HuH-7 (cell line): ENCODE results near the gene MED14.
A peak's percentile ranks its signal among the peaks of the same experiment; 100 is the strongest.
"Not testable (repeated sequence)": the region's sequence is repeated elsewhere in the genome, so short reads cannot be mapped to it uniquely, and the experiment has no call there.

ENCODE experiments used
- DNase-seq: peaks from one replicate; pipeline ENCODE4 v3.0.0; 2011; ENCODE audit warnings: low spot score

Gene MED14

DNA sequence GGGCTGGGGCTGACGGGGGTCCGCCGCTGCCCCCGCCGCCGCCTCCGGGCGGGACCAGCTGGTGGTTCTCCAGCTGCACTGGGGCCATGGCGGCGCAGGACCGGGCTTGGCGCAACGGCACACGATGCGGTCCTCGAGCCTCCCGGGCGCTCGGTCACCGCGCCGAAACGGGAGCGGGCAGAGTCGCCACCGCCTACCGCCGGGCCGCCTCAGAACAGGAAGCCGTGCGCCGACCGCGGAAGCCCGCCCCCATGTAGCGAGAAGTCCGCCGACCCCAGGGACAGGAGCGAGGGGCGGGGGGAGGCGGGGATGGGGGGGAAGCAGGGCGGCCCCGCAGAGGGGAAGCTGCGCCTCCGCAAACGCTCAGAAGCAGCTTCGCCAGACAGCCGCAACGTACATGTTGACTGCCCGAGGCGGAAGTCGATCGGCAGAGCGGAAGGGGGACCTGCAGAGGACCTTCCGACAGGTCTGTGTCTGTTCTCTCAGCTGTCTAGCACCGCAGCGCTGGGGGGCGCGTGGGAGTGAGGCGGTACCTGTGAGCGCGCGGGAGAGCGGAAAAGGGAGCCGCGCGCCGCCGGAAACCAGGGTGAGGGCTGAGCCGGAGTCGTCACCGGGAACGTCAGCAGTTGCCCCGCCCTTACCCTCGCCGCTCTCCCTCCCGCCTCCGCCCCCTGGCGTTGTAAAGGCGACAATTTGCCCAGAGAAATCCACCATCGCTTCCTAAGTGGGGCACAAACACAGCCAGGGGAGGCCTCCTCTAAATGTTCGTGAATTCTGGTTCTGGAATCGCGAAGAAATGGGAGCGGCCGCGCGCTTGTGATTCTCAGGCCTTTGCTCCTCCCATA lies at the start of gene MED14:
Gene MED14 (minus strand): TSS at position 218 of the 845 bp plus-strand sequence. CDS start 130 bp downstream, at position 88.
- DNase-seq = peak; percentile 46

DNA sequence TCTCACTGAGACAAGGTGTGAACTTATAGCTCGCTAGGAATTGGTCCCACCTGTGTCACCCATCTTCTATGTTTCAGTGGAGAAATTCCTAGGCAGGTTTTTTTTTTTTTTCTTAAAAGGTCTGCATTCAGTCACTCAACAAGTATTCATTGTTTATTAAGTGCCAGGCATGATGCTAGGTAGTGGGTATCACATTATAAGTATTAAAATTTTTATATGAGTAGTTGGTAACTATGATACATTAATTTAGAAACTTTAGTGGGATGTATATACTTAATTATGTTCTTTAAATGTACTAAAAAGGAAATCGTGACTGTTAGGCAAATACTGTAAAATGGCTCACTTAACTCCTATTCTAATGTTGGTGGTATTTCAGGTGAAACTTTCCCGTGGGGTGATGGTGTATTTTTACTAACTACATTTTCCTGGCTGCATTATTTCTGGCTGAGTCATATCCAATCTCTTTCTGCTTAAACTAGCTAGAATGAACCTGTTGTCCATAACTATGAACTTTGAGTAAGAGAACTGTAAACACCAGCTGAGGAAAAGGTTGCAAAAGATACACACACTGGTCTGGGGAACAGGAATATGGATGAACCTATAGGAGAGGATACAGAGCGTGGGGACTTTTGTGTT lies 49.3 kb upstream of the MED14 start:
- DNase-seq = peak; percentile 1

DNA sequence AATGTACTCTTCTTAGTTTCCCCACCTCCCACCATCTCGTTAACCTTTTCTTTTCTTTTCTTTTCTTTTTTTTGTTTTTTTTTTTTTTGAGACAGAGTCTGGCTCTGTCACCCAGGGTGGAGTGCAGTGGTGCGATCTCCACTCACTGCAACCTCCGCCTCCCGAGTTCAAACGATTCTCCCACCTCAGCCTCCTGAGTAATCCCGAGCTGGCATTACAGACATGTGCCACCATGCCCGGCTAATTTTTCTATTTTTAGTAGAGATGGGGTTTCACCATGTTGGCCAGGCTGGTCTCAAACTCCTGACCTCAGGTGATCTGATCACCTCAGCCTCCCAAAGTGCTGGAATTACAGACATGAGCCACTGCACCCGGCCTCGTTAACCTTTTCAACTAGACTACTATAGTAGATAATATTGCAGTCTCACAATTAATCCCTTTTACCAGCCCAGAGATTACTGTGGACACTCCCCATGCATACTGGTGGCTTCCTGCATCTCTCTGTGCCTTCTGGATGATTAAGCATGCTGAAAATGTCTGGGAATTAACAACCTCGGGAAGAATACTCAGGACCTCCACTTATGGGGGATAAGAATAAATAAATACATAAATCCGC lies 47.4 kb upstream of the MED14 start:
- not testable (repeated sequence) for DNase-seq

DNA sequence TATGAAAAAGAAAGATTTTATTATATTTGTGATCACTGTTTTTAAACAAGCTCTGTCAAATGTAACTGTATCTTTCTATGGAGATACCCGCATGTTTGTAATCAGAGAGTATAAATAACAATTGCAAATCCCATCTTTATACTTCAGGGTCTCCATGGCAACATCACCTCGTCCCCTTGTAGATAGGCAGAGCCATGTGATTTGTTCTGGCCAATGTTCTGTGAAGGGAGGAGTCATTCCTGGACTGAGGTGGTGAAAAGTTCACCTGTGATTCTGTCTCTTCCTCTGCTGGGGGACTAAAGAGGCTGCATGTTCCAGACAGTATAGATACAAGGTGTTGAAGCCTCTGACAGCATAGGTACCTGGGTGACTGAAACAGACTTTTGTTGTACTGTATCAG lies 45.6 kb upstream of the MED14 start:
- no peak for DNase-seq

DNA sequence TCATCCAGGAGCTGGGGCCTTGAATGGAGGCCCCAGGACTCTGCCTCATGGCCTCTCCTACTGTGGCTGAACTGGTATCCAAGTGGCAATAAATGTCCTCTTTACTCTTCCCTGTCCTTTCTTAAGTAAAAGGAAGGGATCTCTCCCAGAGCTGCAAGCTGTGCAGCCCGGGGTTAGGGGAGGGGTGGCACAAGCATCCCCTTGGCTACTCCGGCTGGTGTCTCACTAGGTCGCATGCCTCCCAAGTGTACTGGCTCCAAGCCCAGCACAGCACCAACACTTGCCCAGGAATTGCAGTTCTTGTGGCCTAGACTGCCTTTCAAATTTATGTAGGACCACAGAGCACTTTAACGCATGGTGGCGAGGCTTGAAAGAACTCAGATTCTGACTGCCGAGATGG lies 44.7 kb upstream of the MED14 start:
- DNase-seq = no peak

DNA sequence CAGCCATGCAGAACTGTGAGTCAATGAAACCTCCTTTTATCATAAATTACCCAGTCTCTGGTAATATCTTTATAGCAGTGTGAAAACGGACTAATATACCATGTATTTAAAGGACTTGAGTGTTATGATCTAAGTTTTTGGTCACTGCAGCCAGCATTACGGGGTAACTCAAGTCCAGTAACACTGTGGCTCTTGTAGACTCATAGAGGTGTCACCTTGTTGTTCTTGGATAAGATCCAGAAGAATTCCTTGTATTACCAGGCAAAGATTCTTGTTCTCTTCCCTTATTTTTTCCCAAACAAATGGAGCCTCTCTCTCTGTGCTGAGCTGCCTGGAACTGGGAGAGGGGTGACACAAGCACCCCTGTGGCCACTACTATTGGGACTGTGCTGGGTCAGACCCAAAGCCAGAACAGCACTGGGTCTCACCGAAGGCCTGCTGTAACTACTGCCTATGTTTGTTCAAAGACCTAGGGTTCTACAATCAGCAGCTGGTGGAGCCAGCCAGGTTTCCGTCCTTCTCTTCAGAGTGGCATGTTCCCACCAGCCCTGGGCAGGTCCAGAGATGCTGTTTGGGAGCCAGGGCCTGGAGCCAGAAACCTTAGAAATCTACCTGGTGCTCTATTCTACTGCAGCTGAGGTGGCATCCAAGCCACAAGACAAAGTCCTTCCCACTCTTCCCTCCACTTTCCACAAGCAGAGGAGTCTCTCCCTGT lies 43.7 kb upstream of the MED14 start:
- no peak for DNase-seq

DNA sequence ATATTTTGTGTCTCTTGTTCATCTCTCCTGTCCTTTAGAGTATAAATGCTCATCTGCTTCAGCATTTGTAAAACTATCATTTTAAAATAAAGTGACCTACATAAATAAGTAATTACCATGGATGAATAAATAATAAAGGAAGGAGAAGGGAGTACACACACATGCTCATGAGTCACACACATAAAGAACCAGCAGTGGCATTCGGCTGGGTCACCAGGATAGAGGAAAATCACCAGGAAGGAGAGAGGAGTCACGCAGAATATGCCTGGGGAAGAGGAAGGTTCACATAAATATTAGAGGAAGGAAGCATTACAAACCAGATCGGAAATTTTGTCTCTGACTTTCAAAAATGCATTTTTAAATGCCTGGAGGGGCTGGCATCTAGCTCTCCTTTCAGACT lies 38.5 kb upstream of the MED14 start:
- DNase-seq = no peak

DNA sequence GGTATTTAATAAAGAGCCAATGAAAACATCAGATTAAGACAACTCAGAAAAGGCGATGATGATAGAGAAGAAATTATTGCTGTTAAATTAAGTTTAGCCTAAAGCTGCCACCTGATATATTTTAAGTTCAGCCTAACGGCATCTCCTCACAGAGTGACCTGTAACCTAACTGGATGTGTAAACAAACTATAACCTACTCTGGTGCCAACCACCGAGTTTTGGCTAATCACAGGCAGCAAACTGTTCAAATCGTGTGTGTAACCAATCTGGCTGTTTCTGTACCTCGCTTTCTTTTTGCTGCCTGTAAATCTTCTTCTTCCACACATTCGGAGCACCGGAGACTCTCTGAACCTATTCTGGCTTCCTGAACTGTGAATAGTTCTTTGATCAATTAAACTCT lies 37.8 kb upstream of the MED14 start:
- no peak for DNase-seq

DNA sequence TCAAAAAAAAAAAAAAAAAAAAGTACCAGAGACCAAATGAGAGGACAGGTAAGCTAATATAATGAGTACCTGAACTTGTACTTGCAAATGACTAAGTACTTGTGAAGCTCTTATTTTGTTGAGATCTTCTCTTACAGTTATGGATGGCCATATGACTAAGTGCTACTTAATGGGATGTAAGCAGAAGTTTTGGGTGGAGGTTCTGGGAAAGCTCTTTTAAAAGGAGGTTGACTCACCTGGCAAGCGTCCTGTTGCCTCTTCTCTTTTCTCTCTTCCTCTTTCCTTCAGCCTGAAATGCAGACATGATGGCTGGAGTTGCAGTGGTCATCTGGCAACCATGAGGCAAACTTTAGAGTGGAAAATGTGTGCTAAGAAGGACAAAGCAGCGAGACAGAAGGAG lies 36.9 kb upstream of the MED14 start:
- no peak for DNase-seq

DNA sequence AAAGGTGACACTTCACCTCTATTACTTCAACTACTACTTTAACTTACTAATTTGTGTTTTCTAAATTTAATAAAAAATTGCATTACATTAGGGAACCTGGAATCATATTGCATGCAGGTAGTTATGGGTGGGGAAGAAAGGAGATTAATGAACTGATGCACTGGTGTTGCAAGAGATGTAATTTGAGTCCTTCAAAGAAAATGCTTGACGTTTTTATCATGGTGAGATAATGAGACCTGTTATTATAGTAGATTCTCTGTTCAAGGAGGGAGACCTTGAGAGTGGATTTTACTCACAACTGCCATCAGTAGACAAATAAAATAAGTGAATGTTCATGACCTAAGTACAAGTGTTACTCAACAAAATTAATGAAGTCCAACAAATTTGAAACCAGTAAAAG lies 26.4 kb upstream of the MED14 start:
- no peak for DNase-seq

DNA sequence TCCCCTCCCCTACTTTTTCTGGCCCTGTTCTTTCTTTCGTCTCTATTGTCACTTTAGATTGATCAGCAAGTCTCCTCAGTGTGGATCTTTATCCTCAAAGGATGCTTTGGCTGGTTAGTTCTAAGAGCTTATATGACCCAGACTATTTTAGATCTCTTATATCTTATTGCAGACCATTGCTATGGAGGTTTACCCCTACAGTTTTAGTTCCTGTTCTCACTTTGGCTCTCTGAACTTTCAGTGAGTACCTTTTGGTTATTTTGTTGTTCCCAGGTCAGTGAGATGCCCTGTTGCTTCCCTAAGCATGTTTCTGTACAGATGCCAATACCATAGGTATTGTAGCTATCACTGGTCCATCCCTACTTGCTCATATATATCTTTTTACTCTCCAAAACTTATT lies 24.0 kb upstream of the MED14 start:
- DNase-seq = no peak

DNA sequence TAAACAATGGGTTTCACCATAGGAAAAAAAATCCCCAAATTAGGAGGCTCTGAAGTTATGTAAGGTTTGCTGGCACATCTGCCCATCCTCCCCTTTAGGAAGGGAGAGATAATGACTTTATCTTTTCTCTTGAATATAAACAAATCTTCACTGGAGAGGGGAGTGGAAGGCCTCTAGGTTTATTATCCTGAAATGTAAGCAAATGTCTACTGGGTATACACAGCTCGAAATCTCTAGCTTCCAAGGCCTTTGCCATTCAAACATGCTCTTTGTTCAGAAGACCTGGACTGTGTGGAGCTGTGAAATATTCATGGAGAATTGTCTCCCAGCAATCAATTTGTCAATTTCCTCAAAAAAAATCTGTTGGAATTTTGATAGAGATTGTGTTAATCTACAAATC lies 21.7 kb upstream of the MED14 start:
- DNase-seq = no peak

DNA sequence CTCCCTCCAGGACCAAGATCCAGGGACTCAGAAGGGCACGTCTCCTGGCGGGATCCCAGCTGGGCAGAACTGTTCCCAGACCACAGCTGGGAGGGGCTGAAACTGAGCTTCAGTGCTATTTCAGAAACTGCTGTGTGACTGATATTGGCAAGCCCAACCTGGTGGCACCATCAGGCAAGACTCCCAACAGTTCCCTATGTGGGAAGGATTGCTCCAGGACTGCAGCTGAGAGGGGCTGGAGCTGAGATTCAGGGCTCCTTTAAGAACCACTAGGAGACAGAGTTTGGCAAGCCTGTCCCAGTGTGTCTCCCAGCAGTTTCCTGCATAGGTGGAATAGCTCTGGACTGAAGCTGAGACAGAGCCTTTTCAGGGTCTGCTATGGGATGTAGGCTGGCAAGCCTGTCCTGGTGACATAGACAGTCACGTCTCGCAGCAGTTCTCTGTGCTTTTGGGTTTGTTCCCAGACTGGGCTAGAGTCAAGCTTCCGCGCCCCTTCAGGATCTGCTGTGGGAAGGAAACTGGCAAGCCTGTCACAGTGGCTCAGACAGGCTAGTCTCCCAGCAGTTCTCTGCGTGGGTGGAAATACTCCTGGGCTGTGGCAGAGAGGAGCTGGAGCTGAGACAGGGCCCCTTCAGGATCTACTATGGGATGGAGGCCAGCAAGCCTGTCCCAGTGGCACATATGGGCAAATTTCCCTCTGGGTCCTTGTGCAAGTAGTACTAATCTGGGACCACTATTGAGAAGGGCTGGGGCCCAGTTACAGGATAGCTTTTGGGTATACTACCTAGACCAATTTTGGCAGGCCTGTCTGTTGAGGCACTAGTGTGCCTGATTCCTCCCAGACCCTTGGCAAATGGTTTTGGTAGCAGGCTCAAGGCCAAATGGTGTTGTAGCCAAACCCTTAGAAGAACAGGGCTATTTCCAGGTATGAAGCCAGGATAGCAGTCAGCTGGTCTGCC lies 20.2 kb upstream of the MED14 start:
- DNase-seq = no peak

DNA sequence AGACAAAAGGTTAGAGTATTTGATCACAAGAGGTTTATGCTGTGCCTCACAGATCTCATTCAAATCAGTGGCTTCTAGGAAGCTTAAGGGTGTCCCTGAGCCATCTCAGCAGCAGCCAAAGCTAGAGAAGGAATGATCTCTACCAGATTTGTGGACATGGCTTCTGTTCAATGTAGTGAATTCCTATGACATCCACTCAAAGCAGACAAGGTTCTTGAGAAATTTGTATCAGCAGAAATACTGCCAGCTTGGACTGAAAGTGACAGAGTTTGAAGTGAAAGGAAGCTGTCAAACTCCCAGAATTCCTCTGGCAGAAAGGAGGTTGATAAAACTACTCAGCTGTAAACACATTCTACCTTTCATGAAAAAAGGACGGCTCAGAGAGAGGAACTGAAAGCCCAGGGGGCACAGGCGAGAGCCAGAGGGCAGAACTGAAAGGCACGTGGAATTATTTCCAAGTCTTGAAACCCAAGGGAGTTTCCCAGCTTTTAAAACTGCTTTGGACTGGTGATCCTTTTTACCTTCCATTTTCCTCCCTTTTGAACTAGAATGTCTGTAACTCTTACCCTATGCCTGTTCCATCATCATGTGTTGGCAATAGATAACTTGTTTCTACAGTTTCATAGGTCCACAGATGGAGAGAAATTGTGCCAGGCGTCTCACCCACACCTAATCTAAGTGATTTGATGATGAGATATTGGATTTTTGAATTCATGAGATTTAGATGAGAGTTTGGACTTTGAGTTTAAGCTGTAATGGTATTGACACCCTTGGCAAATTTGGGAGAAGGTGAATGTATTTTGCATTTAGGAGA lies 14.5 kb upstream of the MED14 start:
- DNase-seq = no peak

DNA sequence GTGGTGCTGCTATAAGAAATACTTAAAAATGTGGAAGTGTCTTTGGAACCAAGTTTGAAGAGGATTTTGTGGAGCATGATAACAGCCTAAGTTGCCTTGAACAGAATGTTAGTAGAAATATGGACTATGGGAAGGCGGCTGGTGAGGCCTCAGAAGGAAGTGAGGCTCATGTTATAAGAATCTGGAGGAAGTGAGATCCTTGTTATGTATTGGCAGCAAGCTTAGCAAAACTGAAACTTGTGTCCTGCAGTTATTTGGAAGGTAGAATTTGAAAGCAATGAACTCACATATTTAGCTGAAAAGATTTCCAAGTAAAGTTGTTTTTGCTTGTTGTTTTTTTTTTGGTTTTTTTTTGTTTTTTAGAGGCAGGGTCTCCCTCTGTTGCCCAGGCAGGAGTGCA lies 13.6 kb upstream of the MED14 start:
- no peak for DNase-seq

DNA sequence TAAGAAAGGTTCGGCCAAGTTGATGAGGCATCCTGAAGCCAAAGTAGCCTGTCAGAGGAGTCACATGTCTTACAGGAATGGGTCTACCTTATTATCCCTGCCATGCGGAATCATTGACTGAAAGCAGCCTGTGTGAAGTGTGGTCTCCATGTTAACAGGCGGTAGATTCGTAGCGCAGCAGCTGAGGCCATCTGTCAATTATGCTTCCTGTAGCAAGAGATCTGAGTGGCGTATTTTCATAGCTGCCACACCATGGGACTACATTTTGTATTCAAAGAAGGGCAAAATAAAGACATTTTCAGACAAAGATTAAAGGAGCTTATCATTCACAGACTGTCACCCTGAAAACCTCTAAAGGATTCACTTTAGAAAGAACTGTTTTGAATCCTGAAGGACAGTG lies 11.2 kb upstream of the MED14 start:
- DNase-seq = no peak

DNA sequence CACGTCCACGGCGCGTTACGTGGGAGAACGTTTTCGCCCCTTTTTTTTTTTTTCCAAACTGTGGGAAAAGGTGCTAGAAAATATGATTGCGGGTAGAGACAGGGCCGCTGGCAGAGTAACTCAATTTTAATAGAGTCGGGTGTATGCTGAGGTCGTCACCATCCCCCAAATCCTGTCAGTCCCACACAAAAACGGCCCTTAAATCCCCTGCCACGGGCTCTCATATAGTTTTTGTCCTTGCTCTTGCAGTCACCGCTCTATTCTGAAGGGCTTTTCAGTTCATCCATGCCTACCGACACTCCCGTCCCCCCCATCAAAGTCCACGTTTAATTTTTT lies 796 bp upstream of the MED14 start:
- no peak for DNase-seq

DNA sequence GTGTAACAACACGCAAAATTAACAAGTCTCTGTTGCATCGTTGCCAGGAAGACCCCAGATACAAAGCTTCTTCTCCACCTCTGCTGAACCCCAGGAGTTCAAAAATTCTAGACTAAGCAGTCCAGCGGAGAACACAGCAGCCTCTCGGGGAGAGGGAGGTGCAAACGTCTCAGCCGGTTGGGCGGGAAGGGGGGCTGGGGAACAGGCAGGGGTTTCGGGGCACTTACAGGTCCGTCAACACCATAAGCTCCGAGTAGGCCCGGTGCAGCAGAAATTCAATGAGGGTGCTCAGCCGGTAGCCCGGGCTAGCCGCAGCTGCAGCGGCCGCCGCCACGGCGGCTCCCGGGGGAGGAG lies 394 bp downstream of the MED14 start:
- DNase-seq = no peak

DNA sequence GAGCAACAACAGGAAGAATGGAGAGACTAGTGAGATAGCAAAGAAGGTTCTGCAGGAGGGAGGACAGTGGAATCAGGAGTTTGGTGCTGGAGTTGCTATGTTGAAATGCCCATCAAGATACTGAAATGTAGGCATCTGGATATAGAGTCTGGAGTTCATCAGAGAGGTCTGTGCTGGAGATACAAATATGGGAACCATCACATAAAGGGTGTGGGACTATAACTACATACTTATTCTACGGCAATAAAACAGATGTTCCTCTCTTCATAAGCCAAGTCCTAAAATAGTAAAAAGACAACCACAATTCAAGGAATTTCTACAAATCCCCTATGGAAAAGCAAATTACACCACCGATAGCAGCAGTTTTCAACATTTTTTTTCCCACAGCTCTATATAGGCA lies 1.6 kb downstream of the MED14 start:
- no peak for DNase-seq

DNA sequence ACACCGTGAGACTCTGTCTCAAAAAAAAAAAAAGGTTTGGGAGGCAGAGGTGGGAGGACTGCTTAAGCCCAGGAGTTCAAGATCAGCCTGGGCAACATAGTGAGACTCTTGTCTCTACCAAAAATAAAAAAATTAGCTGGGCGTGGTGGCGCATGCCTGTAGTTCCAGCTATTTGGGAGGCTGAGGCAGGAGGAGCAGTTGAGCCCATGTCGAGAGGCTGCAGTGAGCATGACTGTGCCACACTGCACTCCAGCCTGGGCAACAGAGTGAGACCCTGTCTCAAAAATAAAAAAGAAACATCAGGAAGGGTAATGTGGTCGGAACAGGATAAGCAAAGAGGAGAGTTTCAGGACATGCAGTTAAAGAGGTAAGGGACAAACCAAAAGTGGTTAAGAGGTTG lies 2.8 kb downstream of the MED14 start:
- DNase-seq = not testable (repeated sequence)
